Mesenchymal stem cell (in vitro differentiated cells and primary cell): ENCODE measurements around the gene OR51E1.
A peak's percentile ranks its signal among the peaks of the same experiment; 100 is the strongest.

ENCODE experiments used
- DNase-seq: peaks from one replicate; pipeline ENCODE4 v3.0.0-alpha.2; 2013
- H2AFZ ChIP-seq: one replicate; pipeline ENCODE4 v1.6.1; 2013; ENCODE audit warnings: low read depth, mild to moderate bottlenecking, control low read depth, inconsistent platforms, low read length, moderate library complexity
- H2AK5ac ChIP-seq: 2 replicates; pipeline ENCODE4 v1.6.1; 2013; ENCODE audit warnings: low read length, moderate library complexity, mild to moderate bottlenecking, inconsistent platforms; ENCODE audit not compliant: severe bottlenecking
- H2BK120ac ChIP-seq: one replicate; pipeline ENCODE4 v1.6.1; 2013; ENCODE audit warnings: low read depth, mild to moderate bottlenecking, inconsistent platforms, low read length, moderate library complexity
- H2BK12ac ChIP-seq, 2 experiments: one replicate each; pipeline ENCODE4 v1.6.1; 2013; ENCODE audit warnings: inconsistent platforms in 2 of 2, low read length in 2 of 2, mild to moderate bottlenecking in 2 of 2, moderate library complexity in 2 of 2, control low read depth in 1 of 2
- H2BK15ac ChIP-seq: one replicate; pipeline ENCODE4 v1.6.1; 2013; ENCODE audit warnings: mild to moderate bottlenecking, low read depth, inconsistent platforms; ENCODE audit not compliant: poor library complexity, severe bottlenecking
- H2BK5ac ChIP-seq: 2 replicates; pipeline ENCODE4 v1.6.1; 2013; ENCODE audit warnings: low read depth, mild to moderate bottlenecking, low read length, control low read depth, inconsistent platforms; ENCODE audit not compliant: poor library complexity, severe bottlenecking
- H3K14ac ChIP-seq, 2 experiments: one replicate each; pipeline ENCODE4 v1.6.1; 2013; ENCODE audit warnings: inconsistent platforms in 2 of 2, low read length in 2 of 2, control low read depth in 1 of 2, mild to moderate bottlenecking in 1 of 2, moderate library complexity in 1 of 2
- H3K18ac ChIP-seq, 2 experiments: one replicate each; pipeline ENCODE4 v1.6.1; 2013; ENCODE audit warnings: inconsistent platforms in 2 of 2, low read length in 2 of 2, control low read depth in 1 of 2, low read depth in 1 of 2, mild to moderate bottlenecking in 1 of 2
- H3K23ac ChIP-seq, 2 experiments: one replicate each; pipeline ENCODE4 v1.6.1; 2013; ENCODE audit warnings: inconsistent platforms in 2 of 2, low read length in 2 of 2, mild to moderate bottlenecking in 2 of 2, moderate library complexity in 2 of 2, control low read depth in 1 of 2
- H3K27ac ChIP-seq: 2 replicates; pipeline ENCODE4 v1.5.1; 2013; ENCODE audit warnings: mild to moderate bottlenecking, moderate library complexity, low read length, control low read depth, inconsistent platforms; ENCODE audit not compliant: poor library complexity, severe bottlenecking
- H3K27me3 ChIP-seq, 2 experiments: 2 replicates each; pipeline versions ENCODE4 v1.6.1 to v1.7.0; 2013; ENCODE audit warnings: low read length in 2 of 2, mild to moderate bottlenecking in 2 of 2, moderate library complexity in 2 of 2, control low read depth in 1 of 2, inconsistent platforms in 1 of 2; ENCODE audit not compliant: control insufficient read depth in 1 of 2, insufficient read depth in 1 of 2
- H3K36me3 ChIP-seq, 2 experiments: 2 replicates each; pipeline versions ENCODE4 v1.6.1 to v1.7.0; 2013; ENCODE audit warnings: low read length in 2 of 2, control low read depth in 1 of 2, inconsistent platforms in 1 of 2, low read depth in 1 of 2, mild to moderate bottlenecking in 1 of 2; ENCODE audit not compliant: insufficient read depth in 2 of 2, control insufficient read depth in 1 of 2
- H3K4ac ChIP-seq, 2 experiments: one replicate each; pipeline ENCODE4 v1.6.1; 2013; ENCODE audit warnings: inconsistent platforms in 2 of 2, low read length in 2 of 2, mild to moderate bottlenecking in 2 of 2, moderate library complexity in 2 of 2, control low read depth in 1 of 2, low read depth in 1 of 2
- H3K4me1 ChIP-seq: 2 replicates; pipeline ENCODE4 v1.6.1; 2013; ENCODE audit warnings: low read depth, low read length, control low read depth; ENCODE audit not compliant: control insufficient read depth, insufficient read depth
- H3K4me2 ChIP-seq: 2 replicates; pipeline ENCODE4 v1.6.1; 2013; ENCODE audit warnings: low read length, mild to moderate bottlenecking, inconsistent platforms; ENCODE audit not compliant: poor library complexity, severe bottlenecking
- H3K4me3 ChIP-seq, 2 experiments: 2 replicates each; pipeline versions ENCODE4 v1.5.1 to v1.7.0; 2013; ENCODE audit warnings: low read length in 2 of 2, mild to moderate bottlenecking in 2 of 2, control low read depth in 1 of 2, low read depth in 1 of 2; ENCODE audit not compliant: insufficient read depth in 1 of 2
- H3K79me1 ChIP-seq: replicated peaks from 2 replicates; pipeline ENCODE4 v1.6.1; 2013; ENCODE audit warnings: mild to moderate bottlenecking, control low read depth, low read length, inconsistent platforms; ENCODE audit not compliant: poor library complexity, severe bottlenecking
- H3K9ac ChIP-seq: 2 replicates; pipeline ENCODE4 v1.7.0; 2013; ENCODE audit warnings: mild to moderate bottlenecking, low read length, moderate library complexity
- H3K9me3 ChIP-seq: 2 replicates; pipeline ENCODE4 v1.7.0; 2013; ENCODE audit warnings: mild to moderate bottlenecking, low read length; ENCODE audit not compliant: control insufficient read depth
- H4K8ac ChIP-seq: one replicate; pipeline ENCODE4 v1.6.1; 2013; ENCODE audit warnings: inconsistent platforms, mild to moderate bottlenecking, low read length, moderate library complexity
- H4K91ac ChIP-seq: one replicate; pipeline ENCODE4 v1.6.1; 2013; ENCODE audit warnings: mild to moderate bottlenecking, low read length, inconsistent platforms
- whole genome bisulfite sequencing: methylation state at CpG from one replicate; pipeline ENCODE4 v1.1.7; 2013; ENCODE audit warnings: mixed read lengths; 5-methylcytosine and 5-hydroxymethylcytosine counted together

The OR51E1 gene

DNA sequence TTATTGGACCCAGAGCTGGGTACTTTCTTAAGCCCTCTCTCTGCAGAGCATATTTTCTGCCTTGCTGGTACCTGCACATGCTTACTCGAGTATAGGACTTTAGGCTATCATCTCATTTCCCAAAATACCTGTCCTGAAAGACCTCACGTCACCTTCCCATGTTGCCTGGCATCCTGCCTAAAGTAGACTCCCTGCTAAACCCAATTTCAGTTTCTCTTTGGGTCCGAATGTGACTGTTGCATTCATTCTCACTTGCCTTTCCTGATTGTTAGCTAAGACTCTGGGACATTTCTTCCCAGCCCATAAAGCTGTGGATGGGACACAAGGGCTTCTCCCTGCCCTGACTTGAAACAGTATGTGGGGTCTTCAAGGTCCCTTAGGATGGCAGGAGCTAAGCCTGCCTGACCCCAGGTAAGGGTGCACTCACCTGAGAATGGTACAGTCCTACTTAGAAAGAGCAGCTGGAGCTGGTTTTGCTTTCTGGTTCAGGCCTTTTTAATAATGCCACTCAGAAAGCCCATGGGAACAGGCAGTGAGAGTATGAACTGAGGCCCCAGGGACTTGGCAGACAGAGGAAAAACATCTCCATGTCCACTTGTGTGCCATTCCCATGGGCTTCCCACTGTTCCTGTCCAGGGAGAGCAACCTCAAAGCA lies 41.0 kb downstream of the OR51E1 start:
- no peak overlapping the region for H2AFZ ChIP-seq
- 75% methylated on average over 3 of the region's 3 CpGs for WGBS

DNA sequence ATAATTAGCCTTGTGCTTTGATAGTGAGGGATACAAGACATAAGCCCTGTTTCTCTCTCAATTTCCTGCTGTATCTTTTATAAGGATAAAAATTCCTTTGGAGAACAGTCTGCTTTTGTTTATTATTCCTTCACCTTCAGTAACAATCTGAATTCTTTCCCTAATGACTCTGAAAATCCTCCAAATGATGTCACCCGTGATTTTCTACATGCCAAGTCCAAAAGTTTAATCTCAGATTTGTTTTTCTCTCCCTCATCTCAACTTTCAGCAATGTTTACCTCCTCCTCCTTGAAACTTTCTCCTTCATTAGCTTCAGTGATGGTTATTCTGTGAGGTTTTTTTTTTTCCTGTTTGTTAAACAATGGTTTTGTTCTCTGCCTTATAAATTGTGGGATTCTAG lies 51.7 kb downstream of the OR51E1 start:
- Histone ChIP-seq H2BK15ac (no peak overlapping the region), H3K9me3 (no peaks in the 10 kb centered on the region), H4K8ac (no peak overlapping the region), H3K14ac (no peak overlapping the region), H3K36me3 (no peaks in the 10 kb centered on the region), H3K27ac (no peak overlapping the region), H3K27me3 (no peaks in the 10 kb centered on the region), H2AFZ (no peak overlapping the region), H3K4me2 (no peak overlapping the region), H3K4ac (no peak overlapping the region), H3K23ac (no peak overlapping the region), H4K91ac (no peak overlapping the region), H2AK5ac (no peak overlapping the region), H3K4me1 (no peaks in the 10 kb centered on the region), H2BK5ac (no peak overlapping the region), H3K79me1 (no peaks in the 10 kb centered on the region), H3K9ac (no peak overlapping the region), H2BK12ac (no peak overlapping the region), H2BK120ac (no peak overlapping the region), H3K18ac (no peak overlapping the region), H3K4me3 (no peak overlapping the region)
- WGBS: 44% methylated on average over 1 of the region's 1 CpG
- DNase-seq: no peak

More for the DNA sequence above, 41.0 kb downstream of the OR51E1 start:
- H4K8ac ChIP-seq: no peak overlapping the region
- no peaks in the 10 kb centered on the region for H3K4me1 ChIP-seq
- DNase-seq: no peak
- no peak overlapping the region for H3K18ac ChIP-seq
- H2BK15ac ChIP-seq: no peak overlapping the region
- no peak overlapping the region for H3K14ac ChIP-seq
- H3K4me2 ChIP-seq: no peak overlapping the region
- H4K91ac ChIP-seq: no peak overlapping the region
- no peaks in the 10 kb centered on the region for H3K36me3 ChIP-seq
- H3K4ac ChIP-seq: no peak overlapping the region
- no peak overlapping the region for H2BK12ac ChIP-seq
- no peaks in the 10 kb centered on the region for H3K9me3 ChIP-seq
- H3K27ac ChIP-seq: no peak overlapping the region
- H3K27me3 ChIP-seq: no peaks in the 10 kb centered on the region
- H3K4me3 ChIP-seq: no peak overlapping the region
- H2BK120ac ChIP-seq: no peak overlapping the region
- H3K79me1 ChIP-seq: no peaks in the 10 kb centered on the region
- H2AK5ac ChIP-seq: no peak overlapping the region
- H2BK5ac ChIP-seq: no peak overlapping the region
- no peak overlapping the region for H3K23ac ChIP-seq
- no peak overlapping the region for H3K9ac ChIP-seq

DNA sequence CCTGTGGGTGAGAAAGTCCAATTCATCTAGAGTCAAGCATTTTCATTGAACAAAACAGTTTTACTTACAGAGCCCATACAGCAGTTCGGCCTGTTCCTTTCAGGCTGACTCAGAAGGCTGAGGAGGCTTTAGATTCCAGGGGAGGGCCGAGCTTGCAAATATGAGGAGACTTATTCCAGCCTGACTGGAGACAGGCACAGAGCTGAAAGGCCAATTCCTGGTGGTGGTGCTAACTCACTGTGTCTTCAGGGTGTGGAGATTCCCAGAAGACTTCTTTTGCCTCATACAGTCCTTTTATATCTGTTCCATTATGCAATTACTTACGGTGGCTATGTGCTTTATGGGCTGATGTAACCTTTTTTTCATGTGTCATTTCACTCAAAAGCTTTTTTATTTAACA lies 53.8 kb downstream of the OR51E1 start, which contains the start of gene OR51E2:
OR51E2 (minus strand) TSS at position 269 of the 400 bp plus-strand sequence. CDS start 15,142 bp downstream, outside the sequence.
- Histone ChIP-seq H3K18ac (no peak within 1 kb of the TSS), H3K4me1 (no peaks in the 10 kb centered on the region), H3K27ac (no peak within 1 kb of the TSS), H3K9me3 (no peaks in the 10 kb centered on the region), H2AFZ (no peak within 1 kb of the TSS), H3K4me3 (no peak within 1 kb of the TSS), H3K9ac (no peak within 1 kb of the TSS), H2BK15ac (no peak within 1 kb of the TSS), H2BK12ac (no peak within 1 kb of the TSS), H3K79me1 (no peaks in the 10 kb centered on the region), H3K36me3 (no peaks in the 10 kb centered on the region), H2BK5ac (no peak within 1 kb of the TSS), H2BK120ac (no peak within 1 kb of the TSS), H4K8ac (no peak within 1 kb of the TSS), H3K23ac (no peak within 1 kb of the TSS), H3K14ac (no peak within 1 kb of the TSS), H3K27me3 (no peaks in the 10 kb centered on the region), H3K4me2 (no peak within 1 kb of the TSS), H3K4ac (no peak within 1 kb of the TSS), H4K91ac (no peak within 1 kb of the TSS), H2AK5ac (no peak within 1 kb of the TSS)
- 50% methylated on average over 2 of the region's 3 CpGs for WGBS
- DNase-seq: peak; percentile 43

DNA sequence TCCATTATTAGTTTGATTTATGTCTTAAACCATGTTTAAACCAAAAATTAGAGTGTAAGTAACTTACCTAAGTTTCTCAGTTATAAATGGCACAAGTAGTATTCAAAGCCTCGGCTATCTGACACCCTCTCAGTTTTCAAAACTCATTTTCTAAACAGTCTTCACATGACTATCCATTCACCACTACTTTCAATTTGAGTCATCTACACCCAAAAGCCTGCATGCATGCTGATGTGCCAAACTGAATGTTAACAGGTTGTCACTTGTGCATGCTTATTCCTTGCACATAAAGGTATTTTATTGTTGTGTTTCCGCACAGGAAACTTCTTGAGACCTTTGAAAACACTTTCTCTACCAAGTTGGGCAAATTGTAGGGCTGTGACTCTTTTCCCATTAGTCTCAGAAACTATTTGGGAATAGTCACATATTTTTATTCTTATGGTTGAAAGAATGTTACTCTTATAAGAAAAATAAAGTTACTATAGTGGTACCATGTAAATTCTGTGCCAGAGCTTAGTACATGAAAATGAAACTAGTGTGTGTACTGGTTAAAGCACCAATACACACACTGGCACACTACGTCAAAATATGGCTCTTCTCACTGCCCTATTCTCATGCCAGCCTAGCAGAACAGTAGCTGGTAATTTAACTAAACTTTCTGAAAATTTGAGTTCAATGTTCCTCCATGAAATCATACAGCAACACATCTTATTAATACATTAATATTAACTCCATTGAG lies 56.1 kb downstream of the OR51E1 start:
- no peak for DNase-seq
- no peak overlapping the region for H3K4me2 ChIP-seq
- H2AK5ac ChIP-seq: no peak overlapping the region
- H3K9me3 ChIP-seq: no peaks in the 10 kb centered on the region
- no peaks in the 10 kb centered on the region for H3K27me3 ChIP-seq
- H3K18ac ChIP-seq: no peak overlapping the region
- H2BK120ac ChIP-seq: no peak overlapping the region
- no peaks in the 10 kb centered on the region for H3K36me3 ChIP-seq
- H3K23ac ChIP-seq: no peak overlapping the region
- H2BK12ac ChIP-seq: no peak overlapping the region
- no peak overlapping the region for H3K27ac ChIP-seq
- H4K91ac ChIP-seq: no peak overlapping the region
- no peaks in the 10 kb centered on the region for H3K79me1 ChIP-seq
- no peak overlapping the region for H3K14ac ChIP-seq
- H2AFZ ChIP-seq: no peak overlapping the region
- H4K8ac ChIP-seq: no peak overlapping the region
- no peak overlapping the region for H3K9ac ChIP-seq
- no peak overlapping the region for H2BK15ac ChIP-seq
- H3K4ac ChIP-seq: no peak overlapping the region
- 85% methylated on average over 3 of the region's 3 CpGs for whole genome bisulfite sequencing
- H3K4me3 ChIP-seq: no peak overlapping the region
- no peak overlapping the region for H2BK5ac ChIP-seq
- H3K4me1 ChIP-seq: no peaks in the 10 kb centered on the region
